Gastroesophageal sphincter (tissue), 3 donors: ENCODE results near the gene CBX8.

Experiments
- CTCF ChIP-seq, 4 experiments: fragments of 200-600 bp in 2 of 4; fragments of 450-650 bp in 2 of 4; sonication (generic) in 1 of 4; IDR thresholded peaks; one replicate each; pipeline ENCODE4 v1.5.1; 2017 to 2019; ENCODE audit warnings: antibody characterized with exemption in 4 of 4, mild to moderate bottlenecking in 2 of 4, moderate library complexity in 2 of 4
- EP300 ChIP-seq: sonication (generic); formaldehyde crosslinking; IDR thresholded peaks from one replicate; pipeline ENCODE4 v1.6.1; 2017; ENCODE audit warnings: antibody characterized with exemption, mild to moderate bottlenecking

GRCh38 chr17:79747508-79748294 lies 49.2 kb downstream of the CBX8 start:
- no peak for TF ChIP-seq EP300
- TF ChIP-seq CTCF (IDR thresholded peaks at IDR 0.05): no peak
